ENCODE data around the gene RNF123.

DNA sequence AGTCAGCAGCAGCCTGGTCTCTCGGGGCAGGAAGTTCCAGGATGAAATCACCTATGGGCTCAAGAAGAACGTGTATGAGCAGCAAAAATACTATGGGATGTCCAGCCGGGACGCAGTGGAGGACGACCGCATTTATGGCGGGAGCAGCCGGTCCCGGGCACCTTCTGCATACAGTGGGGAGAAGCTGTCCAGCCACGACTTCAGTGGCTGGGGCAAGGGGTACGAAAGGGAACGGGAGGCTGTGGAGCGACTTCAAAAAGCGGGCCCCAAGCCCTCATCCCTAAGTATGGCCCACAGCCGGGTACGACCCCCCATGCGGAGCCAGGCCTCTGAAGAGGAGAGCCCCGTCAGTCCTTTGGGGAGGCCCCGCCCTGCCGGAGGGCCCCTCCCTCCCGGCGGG is 27.3 kb upstream of the RNF123 start:
- TF ChIP-seq, protein P1, sequence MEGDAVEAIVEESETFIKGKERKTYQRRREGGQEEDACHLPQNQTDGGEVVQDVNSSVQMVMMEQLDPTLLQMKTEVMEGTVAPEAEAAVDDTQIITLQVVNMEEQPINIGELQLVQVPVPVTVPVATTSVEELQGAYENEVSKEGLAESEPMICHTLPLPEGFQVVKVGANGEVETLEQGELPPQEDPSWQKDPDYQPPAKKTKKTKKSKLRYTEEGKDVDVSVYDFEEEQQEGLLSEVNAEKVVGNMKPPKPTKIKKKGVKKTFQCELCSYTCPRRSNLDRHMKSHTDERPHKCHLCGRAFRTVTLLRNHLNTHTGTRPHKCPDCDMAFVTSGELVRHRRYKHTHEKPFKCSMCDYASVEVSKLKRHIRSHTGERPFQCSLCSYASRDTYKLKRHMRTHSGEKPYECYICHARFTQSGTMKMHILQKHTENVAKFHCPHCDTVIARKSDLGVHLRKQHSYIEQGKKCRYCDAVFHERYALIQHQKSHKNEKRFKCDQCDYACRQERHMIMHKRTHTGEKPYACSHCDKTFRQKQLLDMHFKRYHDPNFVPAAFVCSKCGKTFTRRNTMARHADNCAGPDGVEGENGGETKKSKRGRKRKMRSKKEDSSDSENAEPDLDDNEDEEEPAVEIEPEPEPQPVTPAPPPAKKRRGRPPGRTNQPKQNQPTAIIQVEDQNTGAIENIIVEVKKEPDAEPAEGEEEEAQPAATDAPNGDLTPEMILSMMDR (conservative IDR thresholded peaks at IDR 0.05), result no peak
- no peak for TF ChIP-seq EZH2 (IDR thresholded peaks at IDR 0.05; ENCODE audit: low read depth)
